H9 (cell line): ENCODE data around the gene MS4A15. TPM values are rescaled to one million over a fixed set of nuclear protein-coding genes. Genes with fewer than 3 reads are reported as not detected.

Experiments
- DNase-seq: peaks from one replicate; pipeline ENCODE4 v3.0.0-alpha.2; 2017
- H2AFZ ChIP-seq: one replicate; pipeline ENCODE4 v1.6.1; 2013; ENCODE audit warnings: mild to moderate bottlenecking, low read length, control low read depth, moderate library complexity
- H2AK5ac ChIP-seq: 2 replicates; pipeline ENCODE4 v1.6.1; 2013; ENCODE audit warnings: low read length, control low read depth, mixed read lengths; ENCODE audit not compliant: insufficient read length
- H2BK120ac ChIP-seq: one replicate; pipeline ENCODE4 v1.6.1; 2013; ENCODE audit warnings: low read depth, mild to moderate bottlenecking, low read length, control low read depth, inconsistent platforms; ENCODE audit not compliant: poor library complexity, severe bottlenecking
- H2BK12ac ChIP-seq: 2 replicates; pipeline ENCODE4 v1.6.1; 2013; ENCODE audit warnings: low read length, control low read depth, mixed read lengths, low read depth; ENCODE audit not compliant: insufficient read length
- H2BK15ac ChIP-seq: 2 replicates; pipeline ENCODE4 v1.6.1; 2013; ENCODE audit warnings: low read depth, low read length, control low read depth
- H2BK20ac ChIP-seq: one replicate; pipeline ENCODE4 v1.6.1; 2013; ENCODE audit warnings: low read depth, mild to moderate bottlenecking, low read length, control low read depth, inconsistent platforms; ENCODE audit not compliant: poor library complexity, severe bottlenecking
- H2BK5ac ChIP-seq: 2 replicates; pipeline ENCODE4 v1.6.1; 2013; ENCODE audit warnings: low read length, control low read depth, mixed read lengths; ENCODE audit not compliant: insufficient read length
- H3K14ac ChIP-seq: 2 replicates; pipeline ENCODE4 v1.6.1; 2013; ENCODE audit warnings: low read length, control low read depth; ENCODE audit not compliant: insufficient read depth
- H3K18ac ChIP-seq: 2 replicates; pipeline ENCODE4 v1.6.1; 2013; ENCODE audit warnings: low read depth, mild to moderate bottlenecking, mixed read lengths, low read length, control low read depth; ENCODE audit not compliant: insufficient read length
- H3K23ac ChIP-seq: 2 replicates; pipeline ENCODE4 v1.6.1; 2013; ENCODE audit warnings: low read length, control low read depth, mixed read lengths, low read depth; ENCODE audit not compliant: insufficient read length
- H3K23me2 ChIP-seq: 2 replicates; pipeline ENCODE4 v1.6.1; 2013; ENCODE audit warnings: low read depth, mild to moderate bottlenecking, mixed read lengths, low read length, control low read depth; ENCODE audit not compliant: insufficient read length, poor library complexity, severe bottlenecking
- H3K27ac ChIP-seq: 2 replicates; pipeline ENCODE4 v1.5.1; 2013; ENCODE audit warnings: low read length, control low read depth, mixed read lengths, low read depth; ENCODE audit not compliant: insufficient read length
- H3K27me3 ChIP-seq: 2 replicates; pipeline ENCODE4 v1.6.1; 2013; ENCODE audit warnings: low read length, control low read depth, inconsistent platforms; ENCODE audit not compliant: insufficient read depth
- H3K4ac ChIP-seq: 2 replicates; pipeline ENCODE4 v1.6.1; 2013; ENCODE audit warnings: low read depth, mild to moderate bottlenecking, control low read depth, inconsistent platforms, low read length, moderate library complexity
- H3K4me1 ChIP-seq: 2 replicates; pipeline ENCODE4 v1.6.1; 2013; ENCODE audit warnings: low read length, control low read depth, inconsistent platforms; ENCODE audit not compliant: insufficient read depth
- H3K4me2 ChIP-seq: 2 replicates; pipeline ENCODE4 v1.6.1; 2013; ENCODE audit warnings: low read length, control low read depth, mixed read lengths; ENCODE audit not compliant: insufficient read length, insufficient read depth
- H3K56ac ChIP-seq: 2 replicates; pipeline ENCODE4 v1.6.1; 2013; ENCODE audit warnings: low read depth, mild to moderate bottlenecking, mixed read lengths, low read length, control low read depth; ENCODE audit not compliant: insufficient read length
- H3K79me1 ChIP-seq: 2 replicates; pipeline ENCODE4 v1.6.1; 2013; ENCODE audit warnings: low read depth, mild to moderate bottlenecking, moderate library complexity, low read length, control low read depth, inconsistent platforms; ENCODE audit not compliant: insufficient read depth, poor library complexity, severe bottlenecking
- H3K79me2 ChIP-seq: 2 replicates; pipeline ENCODE4 v1.6.1; 2013; ENCODE audit warnings: low read length, control low read depth, inconsistent platforms; ENCODE audit not compliant: insufficient read depth
- H3K9ac ChIP-seq: 2 replicates; pipeline ENCODE4 v1.6.1; 2013; ENCODE audit warnings: low read length, control low read depth, mixed read lengths; ENCODE audit not compliant: insufficient read length; ENCODE audit errors: extremely low read depth
- H3K9me3 ChIP-seq: one replicate; pipeline ENCODE4 v1.6.1; 2013; ENCODE audit warnings: low read depth, low read length, inconsistent platforms; ENCODE audit not compliant: control insufficient read depth
- H3T11ph ChIP-seq: one replicate; pipeline ENCODE4 v1.6.1; 2013; ENCODE audit warnings: mild to moderate bottlenecking, low read length, control low read depth, inconsistent platforms
- H4K20me1 ChIP-seq: one replicate; pipeline ENCODE4 v1.6.1; 2013; ENCODE audit not compliant: control insufficient read depth, insufficient read length, insufficient read depth
- H4K5ac ChIP-seq: 2 replicates; pipeline ENCODE4 v1.6.1; 2013; ENCODE audit warnings: low read depth, mild to moderate bottlenecking, mixed read lengths, low read length, control low read depth; ENCODE audit not compliant: insufficient read length
- H4K8ac ChIP-seq: replicated peaks from 2 replicates; pipeline ENCODE4 v1.6.1; 2013; ENCODE audit warnings: low read length, control low read depth, mixed read lengths, low read depth; ENCODE audit not compliant: insufficient read length
- H4K91ac ChIP-seq: 2 replicates; pipeline ENCODE4 v1.6.1; 2013; ENCODE audit warnings: low read depth, mild to moderate bottlenecking, moderate library complexity, mixed read lengths, low read length, control low read depth; ENCODE audit not compliant: insufficient read length
- H3K27ac Mint-ChIP-seq, 3 experiments: 2 replicates in 2 of 3; 3 replicates in 1 of 3; pipeline ENCODE4 v1.8.0; 2020 to 2021; ENCODE audit warnings: mixed read lengths in 3 of 3, mild to moderate bottlenecking in 1 of 3, moderate library complexity in 1 of 3
- H3K27me3 Mint-ChIP-seq: 2 replicates; pipeline ENCODE4 v1.8.0; 2021; ENCODE audit warnings: low read depth, mild to moderate bottlenecking, moderate library complexity, mixed read lengths
- H3K36me3 Mint-ChIP-seq, 3 experiments: 2 replicates in 2 of 3; 3 replicates in 1 of 3; pipeline ENCODE4 v1.8.0; 2020 to 2021; ENCODE audit warnings: low read depth in 3 of 3, mixed read lengths in 3 of 3; ENCODE audit not compliant: insufficient read depth in 1 of 3
- H3K4me1 Mint-ChIP-seq, 2 experiments: 2 replicates each; pipeline ENCODE4 v1.8.0; 2020; ENCODE audit warnings: mixed read lengths in 2 of 2
- H3K4me3 Mint-ChIP-seq, 2 experiments: 2 replicates in 1 of 2; 3 replicates in 1 of 2; pipeline ENCODE4 v1.8.0; 2020 to 2021; ENCODE audit warnings: mild to moderate bottlenecking in 2 of 2, mixed read lengths in 2 of 2, moderate library complexity in 1 of 2
- H3K9me3 Mint-ChIP-seq, 2 experiments: 2 replicates in 1 of 2; 3 replicates in 1 of 2; pipeline ENCODE4 v1.8.0; 2020; ENCODE audit warnings: mild to moderate bottlenecking in 2 of 2, mixed read lengths in 2 of 2, moderate library complexity in 1 of 2
- CTCF ChIP-seq: fragments of 200-600 bp; sonication (generic); conservative IDR thresholded peaks from 3 replicates; pipeline ENCODE4 v1.8.0; 2021; ENCODE audit warnings: antibody characterized with exemption, mild to moderate bottlenecking
- WGBS: extraction: QIAGEN DNeasy Blood & Tissue Kit; methylation state at CpG from one replicate; pipeline ENCODE4 v1.1.7; 2013; ENCODE audit warnings: missing lambda C conversion rate, low lambda C conversion rate, mixed read lengths; ENCODE audit not compliant: insufficient read length; ENCODE audit errors: extremely low coverage; 5-methylcytosine and 5-hydroxymethylcytosine counted together
- total RNA-seq: library from RNA; stranded (reverse); gene quantifications from 2 replicates; pipeline ENCODE4 v1.2.1, GENCODE V29; 2021

MS4A15 gene
- total RNA-seq, 1 experiment from 2014 or later: 0.11 TPM

- Histone ChIP-seq H4K5ac (no peak overlapping the region), H3K56ac (no peak overlapping the region), H3T11ph (no peak overlapping the region), H3K4me1 (no peaks in the 10 kb centered on the region), H3K9ac (no peak overlapping the region), H3K79me2 (no peaks in the 10 kb centered on the region), H3K9me3 (no peaks in the 10 kb centered on the region), H3K23me2 (no peaks in the 10 kb centered on the region), H4K8ac (no peak overlapping the region), H3K4ac (no peak overlapping the region), H3K27ac (no peak overlapping the region), H3K4me2 (no peak overlapping the region), H4K91ac (no peak overlapping the region), H2BK15ac (no peak overlapping the region), H2BK120ac (no peak overlapping the region), H3K18ac (no peak overlapping the region), H3K23ac (no peak overlapping the region), H2AK5ac (no peak overlapping the region), H4K20me1 (no peaks in the 10 kb centered on the region), H2BK20ac (no peak overlapping the region), H2AFZ (no peak overlapping the region), H2BK12ac (no peak overlapping the region), H3K79me1 (no peaks in the 10 kb centered on the region), H3K27me3 (no peaks in the 10 kb centered on the region), H2BK5ac (no peak overlapping the region), H3K14ac (no peak overlapping the region)
- no peaks in the 10 kb centered on the region for H3K4me1 Mint-ChIP-seq
- no peak for TF ChIP-seq CTCF
- peaks cover 0 to 2% of the 10 kb centered on the region in 2 experiments; a peak in 1 of 5 replicates for H3K9me3 Mint-ChIP-seq
- WGBS: no CpG with 5 or more reads among the region's 8 CpGs
- H3K27me3 Mint-ChIP-seq: peaks cover 4% of the 10 kb centered on the region; the same call in 1 of the 2 replicates
- no peak for DNase-seq
- no peak overlapping the region for H3K27ac Mint-ChIP-seq
- no peak overlapping the region for H3K4me3 Mint-ChIP-seq
- H3K36me3 Mint-ChIP-seq: no peaks in the 10 kb centered on the region
Observed at GRCh38 chr11:60783141-60783484, 26.4 kb downstream of the MS4A15 start.
